Activated CD4-positive, alpha-beta T cell treated with anti-CD3 and anti-CD28 coated beads for 36 hours (primary cell): ENCODE results near the gene CFAP157. TPM values are rescaled to one million over a fixed set of nuclear protein-coding genes. Genes with fewer than 3 reads are reported as not detected.

Experiments
- ATAC-seq: fragments of 200-7000 bp; cut with Tn5 transposase; one replicate; pipeline ENCODE4 v1.10.0; 2021; ENCODE audit warnings: mild to moderate bottlenecking, moderate library complexity
- CTCF ChIA-PET: fragments of 350-600 bp; sonication (Branson Sonifier 250); formaldehyde crosslinking; loops from one replicate; lab custom pipeline; 2021; ENCODE audit warnings: antibody characterized with exemption; lab: Charles Lee
- POLR2A ChIA-PET: fragments of 350-600 bp; sonication (Branson Sonifier 250); formaldehyde crosslinking; loops from one replicate; lab custom pipeline; 2021; ENCODE audit warnings: antibody characterized with exemption, inconsistent platforms; lab: Charles Lee
- DNase-seq: peaks from one replicate; pipeline ENCODE4 v3.0.0-alpha.2; 2020
- H3K27ac Mint-ChIP-seq: one replicate; pipeline ENCODE4 v1.8.0; 2021; ENCODE audit warnings: mixed read lengths
- H3K27me3 Mint-ChIP-seq: one replicate; pipeline ENCODE4 v1.8.0; 2021; ENCODE audit warnings: mixed read lengths
- H3K36me3 Mint-ChIP-seq: one replicate; pipeline ENCODE4 v1.8.0; 2021; ENCODE audit warnings: low read depth, mixed read lengths
- H3K4me1 Mint-ChIP-seq: one replicate; pipeline ENCODE4 v1.8.0; 2021; ENCODE audit warnings: mixed read lengths
- H3K4me3 Mint-ChIP-seq: one replicate; pipeline ENCODE4 v1.8.0; 2021; ENCODE audit warnings: mild to moderate bottlenecking, moderate library complexity, mixed read lengths
- H3K9me3 Mint-ChIP-seq: one replicate; pipeline ENCODE4 v1.8.0; 2021; ENCODE audit warnings: low read depth, mixed read lengths
- intact Hi-C, 2 experiments: fragments of 100-400 bp; cut with DNase I in 1 of 2; cut with micrococcal nuclease in 1 of 2; formaldehyde crosslinking; loops; one replicate each; pipeline versions ENCODE4 v1.14.2 to v1.15.1; 2022 to 2024; cut with DNase I, micrococcal nuclease
- total RNA-seq, 2 experiments: library from RNA; stranded (reverse); gene quantifications; one replicate each; pipeline ENCODE4 v1.2.3, GENCODE V29; 2021

Gene CFAP157
- total RNA-seq, 2 experiments from 2014 or later: not detected

DNA sequence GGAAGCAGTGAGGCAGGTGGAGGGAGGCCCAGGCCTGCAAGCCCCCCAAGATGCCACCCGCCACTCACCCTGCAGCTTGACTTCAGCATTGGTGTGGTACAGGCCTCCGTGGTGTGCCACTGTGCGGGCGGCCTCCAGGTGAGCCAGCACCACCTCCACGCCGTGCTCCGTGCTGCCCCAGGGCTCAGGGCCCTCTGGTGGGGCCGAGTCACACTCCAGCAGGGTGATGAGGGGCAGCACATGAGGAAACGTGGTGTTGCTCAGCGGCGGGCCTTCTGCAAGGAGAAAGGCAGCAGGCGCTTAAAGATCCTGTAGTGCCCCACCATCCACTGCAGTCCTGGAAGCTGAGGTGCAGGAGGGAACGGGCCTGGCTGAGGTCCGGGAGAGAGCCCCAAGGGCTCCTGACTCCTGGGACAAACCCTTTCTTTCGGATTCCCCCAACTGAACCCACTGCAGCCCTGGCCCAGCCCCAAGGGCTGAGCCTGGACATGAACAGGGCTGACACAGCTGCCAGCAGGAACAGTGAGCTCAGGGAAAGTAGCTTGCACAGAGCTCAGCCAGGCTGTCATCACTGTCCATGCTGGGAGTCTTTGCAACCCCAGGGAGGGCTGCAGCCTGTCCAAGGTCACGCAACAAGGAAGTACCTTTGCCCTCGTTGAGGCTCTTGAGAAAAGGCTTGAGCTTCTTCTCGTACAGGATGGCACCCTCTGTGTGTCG, 33.0 kb downstream of the CFAP157 start:
- ATAC-seq (no peak), DNase-seq (no peak)
- Mint-ChIP-seq H3K9me3 (no peaks in the 10 kb centered on the region), H3K27ac (no peak overlapping the region), H3K4me3 (no peak overlapping the region), H3K27me3 (no peaks in the 10 kb centered on the region), H3K4me1 (peaks cover 5% of the 10 kb centered on the region), H3K36me3 (peaks cover 12% of the 10 kb centered on the region)
- intact Hi-C loops: no loop called here
- ChIA-PET CTCF (interaction anchor here (0.8 to 0.9 kb wide), 3 partner anchors 24 to 133 kb away, joined by 3 read pairs; no protein-coding TSS in a partner anchor), POLR2A (no interaction called here)

DNA sequence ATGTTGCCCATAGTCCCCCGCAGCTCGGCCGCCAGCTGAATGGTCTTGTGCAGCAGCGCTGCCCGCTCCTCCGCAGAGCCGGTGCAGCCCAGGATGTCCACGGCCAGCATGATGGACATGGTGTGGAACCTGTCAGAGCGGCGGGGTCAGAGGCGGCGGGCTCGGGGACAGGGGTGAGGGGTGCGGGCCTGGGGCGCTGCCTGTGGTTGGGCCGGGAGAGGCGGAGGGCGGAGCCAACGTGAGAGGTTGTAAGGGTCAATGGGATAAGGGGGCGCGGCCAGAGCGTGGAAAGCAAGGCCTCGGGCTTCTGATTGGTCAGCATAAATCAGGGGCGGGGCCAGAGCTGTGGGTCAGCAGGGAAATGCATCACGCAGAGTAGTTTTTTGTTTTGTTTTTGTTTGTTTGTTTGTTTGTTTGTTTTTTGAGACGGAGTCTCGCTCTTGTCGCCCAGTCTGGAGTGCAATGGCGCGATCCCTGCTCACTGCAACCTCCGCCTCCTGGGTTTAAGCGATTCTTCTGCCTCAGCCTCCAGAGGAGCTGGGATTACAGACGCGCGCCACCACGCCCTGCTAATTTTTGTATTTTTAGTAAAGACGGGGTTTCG, 35.1 kb downstream of the CFAP157 start:
- intact Hi-C loops: no loop called here
- Mint-ChIP-seq H3K27me3 (no peaks in the 10 kb centered on the region), H3K4me3 (no peak overlapping the region), H3K4me1 (peaks cover 1% of the 10 kb centered on the region), H3K9me3 (no peaks in the 10 kb centered on the region), H3K27ac (no peak overlapping the region), H3K36me3 (peaks cover 18% of the 10 kb centered on the region)
- ChIA-PET CTCF (interaction anchor here (0.6 to 1.5 kb wide), 2 partner anchors 41 to 57 kb away, joined by 3 read pairs; no protein-coding TSS in a partner anchor), POLR2A (no interaction called here)
- no peak for ATAC-seq
- DNase-seq: no peak

DNA sequence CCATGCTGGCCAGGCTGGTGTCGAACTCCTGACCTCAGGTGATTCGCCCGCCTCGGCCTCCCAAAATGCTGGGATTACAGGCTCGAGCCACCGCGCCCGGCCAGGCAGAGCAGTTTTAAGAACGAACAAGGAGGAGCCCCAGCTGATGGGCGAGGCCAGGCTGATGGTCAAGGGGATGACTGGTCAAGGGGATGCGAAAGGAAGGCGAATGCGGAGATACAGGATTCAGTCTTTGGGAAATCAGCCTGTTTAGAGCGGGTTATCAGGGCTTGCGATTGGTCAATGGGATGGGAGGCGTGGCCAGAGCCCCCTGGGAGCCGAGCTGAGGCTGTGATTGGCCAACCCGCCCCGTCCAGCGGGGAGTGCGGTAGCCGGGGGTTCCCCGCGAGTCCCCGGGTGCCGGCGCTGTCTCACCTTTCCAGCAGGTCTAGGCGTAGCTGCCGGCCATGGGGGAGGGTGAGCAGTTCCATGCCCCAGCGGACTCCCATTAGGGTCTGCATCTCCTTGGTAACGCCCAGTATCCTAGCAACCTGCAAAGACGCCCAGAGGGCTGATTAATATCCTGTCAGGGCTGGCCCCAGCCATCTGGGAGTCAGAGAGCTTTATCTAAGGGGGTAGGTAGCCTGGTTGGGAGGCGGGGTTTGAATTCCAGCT, 35.8 kb downstream of the CFAP157 start:
- no peaks in the 10 kb centered on the region for H3K27me3 Mint-ChIP-seq
- no peak for ATAC-seq
- CTCF ChIA-PET: interaction anchor here (0.9 to 2.1 kb wide), 3 partner anchors 8 to 175 kb away, joined by 3 to 12 read pairs (median 3); partner anchors contain the start of genes ST6GALNAC4 and TOR2A

DNA sequence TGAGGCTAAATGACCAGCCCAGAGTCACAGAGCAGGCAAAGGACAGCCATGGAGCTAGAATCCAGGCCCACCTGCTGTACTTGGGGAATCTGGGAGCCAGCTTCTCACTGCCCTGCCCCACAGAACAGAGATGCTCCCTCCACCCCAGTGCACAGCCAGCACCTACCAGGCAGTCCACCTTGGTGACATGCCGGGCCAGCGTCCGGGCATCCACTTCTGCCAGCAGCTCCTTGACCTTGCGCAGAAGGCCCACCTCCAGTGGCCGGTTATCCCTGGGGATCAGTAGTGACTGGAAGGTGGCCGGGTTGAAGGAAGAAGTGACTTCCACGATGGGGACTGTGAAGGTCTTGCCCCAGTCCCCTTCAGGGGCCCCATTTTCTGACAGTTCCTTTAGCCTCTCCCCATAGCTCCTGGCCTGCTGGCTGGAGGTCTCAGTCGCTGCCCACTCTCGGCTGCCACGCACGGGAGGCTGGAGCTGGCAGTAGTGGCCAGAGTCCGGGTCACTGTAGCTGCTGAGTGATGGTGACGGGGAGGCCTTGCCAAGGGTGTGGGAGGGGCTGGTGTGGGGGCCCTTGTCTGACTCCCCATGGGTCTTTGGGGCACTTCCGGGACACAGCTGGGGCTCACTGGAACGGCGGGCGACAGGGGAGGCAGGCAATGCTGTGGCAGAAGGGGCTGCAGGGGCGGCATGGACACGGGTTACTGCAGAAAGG, 37.8 kb downstream of the CFAP157 start:
- POLR2A ChIA-PET: interaction anchor here (0.6 kb wide), 1 partner anchor 345 kb away, joined by 3 read pairs; no protein-coding TSS in a partner anchor
- intact Hi-C loops: no loop called here
- H3K27ac Mint-ChIP-seq: no peak overlapping the region
- peaks cover 18% of the 10 kb centered on the region for H3K36me3 Mint-ChIP-seq
- H3K9me3 Mint-ChIP-seq: no peaks in the 10 kb centered on the region
- CTCF ChIA-PET: interaction anchor here (0.6 to 2.2 kb wide), 5 partner anchors 10 to 354 kb away, joined by 3 to 12 read pairs (median 5); partner anchors contain the start of gene TOR2A
- no peak for ATAC-seq
- peaks cover 6% of the 10 kb centered on the region for H3K4me1 Mint-ChIP-seq
- H3K4me3 Mint-ChIP-seq: no peak overlapping the region
- DNase-seq: no peak
- H3K27me3 Mint-ChIP-seq: no peaks in the 10 kb centered on the region

More for the DNA sequence above, 35.8 kb downstream of the CFAP157 start:
- Mint-ChIP-seq H3K4me1 (peaks cover 6% of the 10 kb centered on the region), H3K36me3 (peaks cover 22% of the 10 kb centered on the region), H3K9me3 (no peaks in the 10 kb centered on the region), H3K27ac (no peak overlapping the region), H3K4me3 (no peak overlapping the region)
- no peak for DNase-seq
- intact Hi-C loops: no loop called here
- POLR2A ChIA-PET: no interaction called here

DNA sequence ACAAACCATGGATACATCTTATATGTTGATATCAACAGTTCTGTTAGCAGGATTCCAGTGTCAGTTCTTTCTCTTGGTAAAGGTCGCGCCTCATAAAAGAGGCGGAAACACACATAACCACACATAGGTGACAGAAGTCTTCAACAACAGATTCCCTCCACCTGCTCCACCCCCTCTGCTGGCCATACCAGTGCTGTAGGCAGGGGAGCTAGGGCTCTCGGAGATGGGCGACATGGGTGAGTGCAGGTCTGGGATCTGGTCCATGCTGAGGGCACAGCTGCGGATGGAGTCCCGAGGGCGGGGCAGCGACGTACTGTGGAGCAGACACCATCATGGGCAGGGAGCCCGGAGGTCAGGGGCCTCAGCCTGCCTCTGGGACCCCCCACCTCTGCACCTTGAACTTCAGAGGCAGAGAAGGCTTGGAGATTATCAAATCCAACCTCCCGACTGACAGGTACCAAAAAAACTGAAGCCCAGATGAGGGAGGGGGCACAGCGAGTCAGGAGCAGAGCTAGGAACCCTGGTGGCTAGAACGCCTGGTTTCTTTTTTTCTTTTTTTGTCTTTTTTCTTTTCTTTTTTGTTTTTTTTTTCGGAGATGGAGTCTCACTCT, 40.3 kb downstream of the CFAP157 start:
- Mint-ChIP-seq H3K9me3 (no peaks in the 10 kb centered on the region), H3K4me1 (peaks cover 6% of the 10 kb centered on the region), H3K27me3 (no peaks in the 10 kb centered on the region), H3K27ac (no peak overlapping the region), H3K36me3 (peaks cover 31% of the 10 kb centered on the region), H3K4me3 (no peak overlapping the region)
- POLR2A ChIA-PET: no interaction called here
- ATAC-seq (peak; percentile 43), DNase-seq (no peak)
- intact Hi-C loops: no loop called here
- CTCF ChIA-PET: interaction anchor here (0.6 to 1.8 kb wide), 4 partner anchors 12 to 111 kb away, joined by 3 to 6 read pairs (median 4); partner anchors contain the start of gene TOR2A

DNA sequence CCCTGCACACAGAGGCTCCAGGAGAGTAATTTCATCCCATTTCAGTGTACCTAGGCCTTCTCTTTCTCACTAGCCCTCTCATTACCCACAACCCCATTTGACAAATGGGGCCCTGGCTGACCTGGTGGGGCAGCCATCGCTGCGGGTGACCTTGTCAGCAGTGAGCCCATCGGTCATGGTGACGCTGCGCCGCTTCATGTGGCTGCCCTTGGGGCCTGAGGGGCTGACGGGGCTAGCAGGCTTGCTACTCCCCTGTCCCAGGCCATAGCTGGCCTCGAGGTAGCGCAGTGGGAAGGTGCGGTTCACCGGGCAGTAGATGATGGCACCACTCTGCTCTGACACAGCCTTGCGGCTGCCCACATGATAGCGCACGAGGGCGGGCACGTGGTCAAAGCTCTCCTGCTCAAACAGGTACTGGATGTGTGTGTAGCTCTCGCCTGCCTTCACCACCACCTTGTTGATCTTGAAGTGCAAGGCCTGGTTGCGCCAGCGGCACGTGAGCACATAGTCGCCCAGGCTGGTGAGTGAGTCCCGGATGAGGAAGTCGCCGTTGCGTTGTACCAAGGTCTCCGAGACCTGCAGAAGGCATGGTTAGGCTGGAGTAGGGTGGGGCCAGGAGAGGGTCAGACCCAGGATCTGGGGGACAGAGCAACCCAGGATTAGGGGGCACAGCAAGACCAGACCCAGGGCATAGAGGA, 42.5 kb downstream of the CFAP157 start:
- ChIA-PET POLR2A (no interaction called here), CTCF (interaction anchor here (0.6 to 1.8 kb wide), 2 partner anchors 14 to 52 kb away, joined by 4 to 6 read pairs; partner anchors contain the start of gene TOR2A)
- intact Hi-C loops: no loop called here
- H3K4me3 Mint-ChIP-seq: no peak overlapping the region
- no peak for ATAC-seq
- H3K27me3 Mint-ChIP-seq: no peaks in the 10 kb centered on the region
- peaks cover 28% of the 10 kb centered on the region for H3K36me3 Mint-ChIP-seq
- no peak overlapping the region for H3K27ac Mint-ChIP-seq
- peaks cover 6% of the 10 kb centered on the region for H3K4me1 Mint-ChIP-seq
- no peak for DNase-seq
- H3K9me3 Mint-ChIP-seq: no peaks in the 10 kb centered on the region

DNA sequence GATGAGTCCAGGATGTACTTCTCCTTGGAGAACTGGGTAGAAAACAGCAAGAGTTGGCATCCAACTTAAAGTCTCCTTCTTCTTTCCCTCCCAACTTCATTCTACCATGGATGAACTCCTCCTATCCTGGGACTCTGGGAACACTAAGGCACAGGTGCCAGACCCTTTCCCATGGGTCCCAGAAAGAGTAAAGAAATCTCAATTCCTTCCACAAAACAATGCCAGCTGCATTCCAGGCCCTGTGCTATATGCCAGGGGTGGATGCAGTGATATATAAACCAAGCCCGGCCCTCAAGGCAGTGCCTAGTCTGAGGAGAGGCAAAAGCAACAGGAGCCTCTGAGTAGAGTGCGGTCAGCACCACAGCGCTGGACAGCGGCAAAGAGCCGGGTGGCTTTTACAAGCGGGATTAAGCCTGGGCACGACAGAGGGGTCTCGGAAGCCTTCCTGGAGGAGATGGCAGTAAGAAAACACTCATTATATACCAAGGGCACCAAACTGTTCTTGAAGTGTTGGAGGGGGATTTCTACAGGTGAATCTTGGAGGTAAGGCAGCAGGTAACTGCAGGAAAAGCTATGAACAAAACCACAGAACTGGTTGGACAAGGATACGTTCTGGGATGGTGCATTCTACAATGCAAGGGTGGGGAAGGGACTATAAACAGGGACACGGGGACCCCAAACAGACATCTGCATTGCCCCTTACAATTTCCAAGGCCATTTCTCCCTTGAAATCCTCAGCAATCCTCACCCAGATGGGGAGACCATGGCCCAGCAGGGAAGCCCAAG, 44.7 kb downstream of the CFAP157 start:
- no peak overlapping the region for H3K27ac Mint-ChIP-seq
- no peaks in the 10 kb centered on the region for H3K9me3 Mint-ChIP-seq
- ATAC-seq: no peak
- CTCF ChIA-PET: no interaction called here
- intact Hi-C loops: no loop called here
- POLR2A ChIA-PET: no interaction called here
- H3K4me3 Mint-ChIP-seq: no peak overlapping the region
- H3K36me3 Mint-ChIP-seq: peaks cover 24% of the 10 kb centered on the region
- no peaks in the 10 kb centered on the region for H3K27me3 Mint-ChIP-seq
- H3K4me1 Mint-ChIP-seq: peaks cover 6% of the 10 kb centered on the region
- peak; percentile 33 for DNase-seq

DNA sequence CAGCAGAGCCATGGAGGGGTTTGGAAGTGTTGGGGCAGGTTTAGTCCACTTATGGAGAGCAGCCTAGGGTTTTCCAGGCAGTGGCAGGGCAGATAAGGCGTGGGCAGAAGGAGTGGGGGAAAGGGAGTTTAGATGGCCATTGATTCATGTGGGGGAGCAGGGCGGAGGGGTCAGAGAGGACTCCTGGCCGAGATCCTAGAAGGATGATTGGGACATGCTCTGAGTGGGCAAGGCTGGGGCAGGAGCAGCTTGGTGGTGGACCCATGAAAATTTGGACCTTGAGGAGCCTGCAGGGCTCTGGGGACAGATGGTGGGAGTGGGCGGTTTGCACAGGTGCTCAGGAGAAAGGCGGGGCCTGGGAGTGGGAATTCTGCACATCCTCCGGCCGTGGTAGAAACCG, 46.4 kb downstream of the CFAP157 start:
- Mint-ChIP-seq H3K36me3 (peaks cover 15% of the 10 kb centered on the region), H3K27ac (no peak overlapping the region), H3K27me3 (no peaks in the 10 kb centered on the region), H3K4me1 (no peaks in the 10 kb centered on the region), H3K9me3 (no peaks in the 10 kb centered on the region), H3K4me3 (no peak overlapping the region)
- DNase-seq (no peak), ATAC-seq (no peak)
- ChIA-PET POLR2A (no interaction called here), CTCF (interaction anchor here (0.8 kb wide), 1 partner anchor 542 kb away, joined by 3 read pairs; no protein-coding TSS in a partner anchor)
- intact Hi-C loops: no loop called here

DNA sequence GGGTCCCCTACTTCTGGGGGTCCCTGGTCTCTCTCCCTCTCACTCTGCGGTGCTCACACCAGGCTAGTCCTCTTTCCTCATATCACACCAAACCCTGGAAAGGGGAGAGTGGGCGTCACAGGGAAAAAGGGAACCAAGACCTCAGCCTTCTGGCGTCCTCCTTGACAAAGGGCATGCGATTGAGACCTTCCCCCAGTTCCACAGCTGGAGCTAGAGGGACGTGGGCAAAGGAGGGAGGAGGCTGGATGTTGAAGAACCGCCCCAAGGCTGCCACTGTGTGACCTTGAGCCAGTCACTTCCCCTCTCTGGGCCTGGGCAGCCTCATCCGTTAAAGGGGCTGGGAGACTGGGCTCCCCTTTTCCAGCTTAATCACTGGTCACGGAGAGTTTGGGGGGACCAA, 46.8 kb downstream of the CFAP157 start:
- Mint-ChIP-seq H3K9me3 (no peaks in the 10 kb centered on the region), H3K4me3 (no peak overlapping the region), H3K36me3 (peaks cover 15% of the 10 kb centered on the region), H3K27me3 (no peaks in the 10 kb centered on the region), H3K4me1 (peaks cover 1% of the 10 kb centered on the region), H3K27ac (no peak overlapping the region)
- DNase-seq: no peak
- intact Hi-C loops: no loop called here
- POLR2A ChIA-PET: no interaction called here
- peak; percentile 26 for ATAC-seq
- CTCF ChIA-PET: interaction anchor here (0.8 kb wide), 1 partner anchor 543 kb away, joined by 3 read pairs; no protein-coding TSS in a partner anchor
